ENCODE results near the gene CAMTA1.

Gene CAMTA1

DNA sequence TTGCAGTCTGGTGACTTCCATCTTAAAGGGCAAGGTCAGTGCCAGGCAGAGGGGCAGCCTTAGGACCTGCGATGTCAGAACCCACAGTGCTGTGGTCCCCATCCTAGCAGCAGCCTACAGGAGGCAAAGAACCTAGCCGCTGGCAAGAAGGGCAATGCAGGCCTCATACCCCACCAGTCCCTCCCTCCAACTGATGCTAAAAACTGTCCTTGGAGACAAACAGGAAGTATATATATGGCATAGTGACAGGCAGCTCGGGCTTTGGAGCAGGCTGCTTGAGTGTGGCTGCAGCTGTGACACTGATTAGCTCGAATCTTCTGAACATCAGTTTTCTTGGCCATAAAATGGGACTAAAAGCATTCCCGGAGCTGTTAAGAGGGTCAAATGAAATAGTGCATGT is 829.9 kb downstream of the CAMTA1 start:
- TF ChIP-seq, protein P1, sequence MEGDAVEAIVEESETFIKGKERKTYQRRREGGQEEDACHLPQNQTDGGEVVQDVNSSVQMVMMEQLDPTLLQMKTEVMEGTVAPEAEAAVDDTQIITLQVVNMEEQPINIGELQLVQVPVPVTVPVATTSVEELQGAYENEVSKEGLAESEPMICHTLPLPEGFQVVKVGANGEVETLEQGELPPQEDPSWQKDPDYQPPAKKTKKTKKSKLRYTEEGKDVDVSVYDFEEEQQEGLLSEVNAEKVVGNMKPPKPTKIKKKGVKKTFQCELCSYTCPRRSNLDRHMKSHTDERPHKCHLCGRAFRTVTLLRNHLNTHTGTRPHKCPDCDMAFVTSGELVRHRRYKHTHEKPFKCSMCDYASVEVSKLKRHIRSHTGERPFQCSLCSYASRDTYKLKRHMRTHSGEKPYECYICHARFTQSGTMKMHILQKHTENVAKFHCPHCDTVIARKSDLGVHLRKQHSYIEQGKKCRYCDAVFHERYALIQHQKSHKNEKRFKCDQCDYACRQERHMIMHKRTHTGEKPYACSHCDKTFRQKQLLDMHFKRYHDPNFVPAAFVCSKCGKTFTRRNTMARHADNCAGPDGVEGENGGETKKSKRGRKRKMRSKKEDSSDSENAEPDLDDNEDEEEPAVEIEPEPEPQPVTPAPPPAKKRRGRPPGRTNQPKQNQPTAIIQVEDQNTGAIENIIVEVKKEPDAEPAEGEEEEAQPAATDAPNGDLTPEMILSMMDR (conservative IDR thresholded peaks at IDR 0.05; ENCODE audit: control insufficient read depth, insufficient read depth, low read depth, low read length) = no peak

DNA sequence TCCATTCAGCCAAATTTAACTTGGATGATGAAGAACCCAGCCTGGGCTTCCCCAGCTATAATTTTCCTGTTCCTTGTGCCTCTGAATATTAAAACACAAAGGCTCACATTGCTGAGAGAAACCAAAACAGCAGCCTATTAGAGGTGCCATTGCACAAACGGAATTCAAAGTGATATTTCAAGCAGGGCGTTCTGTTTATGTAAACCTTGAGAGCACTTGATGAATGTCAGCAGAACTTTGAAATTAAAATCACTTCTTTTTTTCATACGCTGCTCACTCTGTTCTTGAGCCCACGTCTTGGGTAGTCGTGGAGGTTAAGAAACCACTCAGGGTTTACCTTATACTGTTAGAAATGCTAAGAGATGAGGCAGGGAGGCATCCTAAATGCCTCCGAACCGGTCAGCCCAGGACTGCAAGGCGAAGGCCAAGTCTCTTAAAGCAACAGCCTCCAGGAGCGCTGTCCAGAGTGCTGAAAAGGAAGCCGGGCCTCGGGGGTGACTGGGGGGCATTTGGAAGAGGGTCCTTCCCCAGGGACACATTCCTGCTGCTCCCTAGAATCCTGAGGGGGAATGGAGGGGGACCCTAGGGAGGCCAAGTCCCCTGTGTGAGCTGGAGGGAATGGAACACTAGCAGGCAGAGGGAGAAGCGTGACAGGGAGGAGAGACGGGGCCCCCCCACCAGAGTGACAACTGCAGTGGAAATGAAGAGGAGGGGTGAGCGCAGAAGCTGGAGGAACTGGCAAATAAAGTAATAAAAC is 831.0 kb downstream of the CAMTA1 start:
- TF ChIP-seq, protein P1 (conservative IDR thresholded peaks at IDR 0.05; ENCODE audit: control insufficient read depth, insufficient read depth, low read depth, low read length) = no peak
- H3K4me3 ChIP-seq (ENCODE audit: control insufficient read depth, low read depth, low read length) = no peak overlapping the region
- peak; percentile 25 for DNase-seq (ENCODE audit: low read depth)

More for the DNA sequence above, 829.9 kb downstream of the CAMTA1 start:
- no peak overlapping the region for H3K4me3 ChIP-seq (ENCODE audit: control insufficient read depth, low read depth, low read length)
- no peak for DNase-seq (ENCODE audit: low read depth)

DNA sequence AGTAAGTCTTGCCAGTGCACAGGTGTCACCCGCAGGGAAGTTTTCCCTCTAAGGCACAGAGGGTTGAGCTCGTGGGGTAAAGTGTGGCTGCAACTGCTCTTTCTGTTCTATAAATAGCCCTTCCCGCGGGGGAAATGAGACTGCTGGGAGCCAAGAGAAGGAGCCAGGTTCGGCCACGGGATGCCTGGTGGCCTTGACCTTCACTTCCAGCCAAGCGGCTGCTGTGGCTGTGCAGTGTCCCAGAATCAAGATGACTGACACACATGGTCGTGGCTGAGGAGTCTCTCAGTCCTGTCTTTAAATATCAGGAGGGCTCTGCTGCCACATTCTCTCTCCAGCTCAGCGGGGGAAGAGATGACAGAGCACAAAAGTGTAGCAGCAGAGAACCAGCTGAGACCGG is 831.7 kb downstream of the CAMTA1 start:
- TF ChIP-seq, protein P1 (conservative IDR thresholded peaks at IDR 0.05; ENCODE audit: control insufficient read depth, insufficient read depth, low read depth, low read length) = no peak
- DNase-seq (ENCODE audit: low read depth) = no peak
- no peak overlapping the region for H3K4me3 ChIP-seq (ENCODE audit: control insufficient read depth, low read depth, low read length)

DNA sequence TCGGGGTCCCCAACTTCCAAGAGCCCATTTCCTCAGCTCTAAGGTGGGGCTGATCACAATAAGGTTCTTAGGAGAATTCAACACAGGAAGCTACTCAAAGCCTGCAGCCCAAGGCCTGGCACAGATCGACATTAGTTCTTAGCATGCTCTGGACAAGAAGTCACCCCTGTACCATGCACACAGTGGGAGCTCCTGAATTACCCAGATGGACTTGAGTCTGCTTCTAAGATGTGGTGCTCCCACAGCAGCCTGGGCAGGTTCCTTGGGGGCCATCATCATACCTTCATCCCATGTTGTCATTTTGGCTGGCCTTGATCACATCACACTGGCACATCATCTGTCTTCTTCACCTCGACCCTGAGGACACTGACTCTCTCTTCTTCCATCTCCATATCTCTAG is 832.6 kb downstream of the CAMTA1 start:
- TF ChIP-seq, protein P1 (conservative IDR thresholded peaks at IDR 0.05; ENCODE audit: control insufficient read depth, insufficient read depth, low read depth, low read length) = no peak
- no peak for DNase-seq (ENCODE audit: low read depth)
- no peak overlapping the region for H3K4me3 ChIP-seq (ENCODE audit: control insufficient read depth, low read depth, low read length)

DNA sequence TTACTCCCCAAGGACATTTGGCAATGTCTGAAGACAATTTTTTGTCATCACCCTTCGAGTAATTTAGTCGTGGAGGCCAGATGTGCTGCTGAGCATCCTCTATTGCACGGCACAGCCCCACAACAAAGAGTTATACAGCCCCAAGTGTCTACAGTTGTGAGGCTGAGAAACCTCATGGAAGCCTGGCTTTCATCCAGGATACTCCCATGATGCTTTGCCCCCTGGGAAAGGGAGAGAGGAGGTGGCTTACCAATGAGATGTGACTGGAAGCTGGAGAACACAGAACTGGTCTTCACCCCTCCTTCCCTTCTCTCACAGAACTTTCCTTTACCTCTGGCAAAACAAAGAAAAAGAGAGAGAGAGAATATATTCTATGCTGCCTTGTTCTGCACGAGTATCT is 834.9 kb downstream of the CAMTA1 start:
- H3K4me3 ChIP-seq (ENCODE audit: control insufficient read depth, low read depth, low read length) = no peak overlapping the region
- TF ChIP-seq, protein P1 (conservative IDR thresholded peaks at IDR 0.05; ENCODE audit: control insufficient read depth, insufficient read depth, low read depth, low read length) = no peak
- no peak for DNase-seq (ENCODE audit: low read depth)

DNA sequence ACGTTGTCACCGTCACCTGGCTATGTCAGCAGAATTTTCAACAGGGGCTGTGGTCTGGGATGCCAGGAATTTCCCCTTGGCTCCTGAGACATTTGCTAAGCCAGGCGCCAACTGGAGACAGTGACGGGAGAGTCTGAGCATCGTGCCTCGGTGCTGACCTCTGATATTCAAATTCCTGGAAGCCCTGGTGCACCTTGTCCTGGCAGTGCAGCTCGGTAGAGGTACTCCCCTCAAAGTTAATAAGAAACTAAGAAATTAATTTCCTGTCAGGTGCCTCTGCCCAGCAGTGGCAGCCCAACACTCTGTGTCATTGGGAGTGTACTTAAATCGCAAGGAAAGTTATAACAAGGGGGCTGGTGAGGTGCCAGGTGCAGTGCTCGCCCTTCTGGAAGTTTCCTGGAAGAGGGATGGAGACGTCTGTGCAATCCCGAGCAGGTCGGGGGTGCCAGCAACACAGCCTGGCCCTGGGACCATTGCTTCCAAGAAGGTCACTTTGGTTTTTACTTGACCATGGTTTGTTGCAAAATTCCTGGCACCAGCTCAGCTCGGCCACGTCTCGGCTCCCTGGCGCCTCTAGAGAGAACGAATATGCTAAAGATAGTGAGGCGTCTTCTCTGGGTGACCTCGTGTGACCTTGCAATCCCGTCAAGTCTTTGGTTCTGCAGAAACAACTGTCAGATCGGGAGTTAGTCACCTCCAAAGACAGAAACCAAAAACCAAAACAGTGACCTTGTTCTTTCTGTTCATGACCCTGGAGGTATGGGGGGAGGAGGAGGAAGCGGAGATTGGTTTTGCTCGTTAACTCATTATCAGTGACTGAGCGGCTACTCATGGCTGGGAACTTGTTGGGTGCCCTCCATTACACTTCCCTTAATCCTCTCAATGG is 836.3 kb downstream of the CAMTA1 start:
- DNase-seq (ENCODE audit: low read depth) = peak; percentile 21
- TF ChIP-seq, protein P1 (conservative IDR thresholded peaks at IDR 0.05; ENCODE audit: control insufficient read depth, insufficient read depth, low read depth, low read length) = no peak

More for the DNA sequence above, 836.3 kb downstream of the CAMTA1 start:
- H3K4me3 ChIP-seq (ENCODE audit: control insufficient read depth, low read depth, low read length) = no peak overlapping the region

Data from fibroblast of mammary gland (primary cell).